Measurements from ENCODE around the gene KDM8.

DNA sequence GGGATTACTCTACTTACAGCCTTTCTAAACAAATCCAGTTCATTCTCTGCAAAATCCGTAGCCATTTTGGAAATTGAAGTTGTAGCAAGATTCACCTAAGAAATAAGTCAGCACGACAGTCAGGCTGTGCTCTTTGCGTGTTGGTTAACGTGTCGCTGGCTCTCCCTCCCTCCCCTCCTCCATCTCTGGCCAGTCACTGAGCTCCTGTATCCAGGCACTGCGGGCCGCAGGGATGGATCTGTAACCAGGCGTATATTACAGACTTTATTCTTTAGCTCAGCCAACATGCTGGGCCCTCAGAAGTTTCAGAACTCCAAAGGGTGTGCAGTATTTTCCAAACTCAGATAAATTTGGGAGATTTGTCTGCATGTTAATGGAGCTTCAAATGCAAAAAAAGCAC, 30.8 kb downstream of the KDM8 start:
- no peak for TF ChIP-seq POLR2A (IDR thresholded peaks at IDR 0.05)
- TF ChIP-seq, protein P1, sequence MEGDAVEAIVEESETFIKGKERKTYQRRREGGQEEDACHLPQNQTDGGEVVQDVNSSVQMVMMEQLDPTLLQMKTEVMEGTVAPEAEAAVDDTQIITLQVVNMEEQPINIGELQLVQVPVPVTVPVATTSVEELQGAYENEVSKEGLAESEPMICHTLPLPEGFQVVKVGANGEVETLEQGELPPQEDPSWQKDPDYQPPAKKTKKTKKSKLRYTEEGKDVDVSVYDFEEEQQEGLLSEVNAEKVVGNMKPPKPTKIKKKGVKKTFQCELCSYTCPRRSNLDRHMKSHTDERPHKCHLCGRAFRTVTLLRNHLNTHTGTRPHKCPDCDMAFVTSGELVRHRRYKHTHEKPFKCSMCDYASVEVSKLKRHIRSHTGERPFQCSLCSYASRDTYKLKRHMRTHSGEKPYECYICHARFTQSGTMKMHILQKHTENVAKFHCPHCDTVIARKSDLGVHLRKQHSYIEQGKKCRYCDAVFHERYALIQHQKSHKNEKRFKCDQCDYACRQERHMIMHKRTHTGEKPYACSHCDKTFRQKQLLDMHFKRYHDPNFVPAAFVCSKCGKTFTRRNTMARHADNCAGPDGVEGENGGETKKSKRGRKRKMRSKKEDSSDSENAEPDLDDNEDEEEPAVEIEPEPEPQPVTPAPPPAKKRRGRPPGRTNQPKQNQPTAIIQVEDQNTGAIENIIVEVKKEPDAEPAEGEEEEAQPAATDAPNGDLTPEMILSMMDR (IDR thresholded peaks at IDR 0.05): no peak
